Neuronal stem cell (in vitro differentiated cells): Measurements from ENCODE around the gene TCF19.
"Not testable (repeated sequence)": the region's sequence is repeated elsewhere in the genome, so short reads cannot be mapped to it uniquely, and the experiment has no call there.

ENCODE experiments used
- DNase-seq: peaks from one replicate; pipeline ENCODE4 v3.0.0-alpha.2; 2013; ENCODE audit warnings: low spot score
- H2AFZ ChIP-seq: one replicate; pipeline ENCODE4 v1.6.1; 2013; ENCODE audit warnings: mild to moderate bottlenecking, low read length, inconsistent platforms
- H2AK5ac ChIP-seq: 2 replicates; pipeline ENCODE4 v1.6.1; 2013; ENCODE audit warnings: low read depth, mild to moderate bottlenecking, inconsistent platforms, low read length, moderate library complexity, mixed read lengths
- H2BK120ac ChIP-seq: 2 replicates; pipeline ENCODE4 v1.6.1; 2013; ENCODE audit warnings: low read depth, mild to moderate bottlenecking, inconsistent platforms, low read length, moderate library complexity, mixed read lengths
- H2BK12ac ChIP-seq: one replicate; pipeline ENCODE4 v1.6.1; 2013; ENCODE audit warnings: low read length, inconsistent platforms
- H2BK15ac ChIP-seq: 2 replicates; pipeline ENCODE4 v1.6.1; 2013; ENCODE audit warnings: mild to moderate bottlenecking, low read length, inconsistent platforms, mixed read lengths
- H2BK5ac ChIP-seq: one replicate; pipeline ENCODE4 v1.6.1; 2013; ENCODE audit warnings: inconsistent platforms, mild to moderate bottlenecking, low read length, moderate library complexity
- H3K14ac ChIP-seq: one replicate; pipeline ENCODE4 v1.6.1; 2013; ENCODE audit warnings: low read length, inconsistent platforms
- H3K18ac ChIP-seq: 2 replicates; pipeline ENCODE4 v1.6.1; 2013; ENCODE audit warnings: low read length, inconsistent platforms
- H3K23ac ChIP-seq: 2 replicates; pipeline ENCODE4 v1.6.1; 2013; ENCODE audit warnings: low read depth, mild to moderate bottlenecking, mixed read lengths, low read length, inconsistent platforms; ENCODE audit not compliant: poor library complexity
- H3K27ac ChIP-seq: replicated peaks from 3 replicates; pipeline ENCODE4 v1.5.1; 2013; ENCODE audit warnings: low read length, inconsistent platforms
- H3K27me3 ChIP-seq, 3 experiments: 2 replicates each; pipeline ENCODE4 v1.6.1; 2013; ENCODE audit warnings: low read length in 3 of 3, mild to moderate bottlenecking in 2 of 3, inconsistent platforms in 1 of 3, low read depth in 1 of 3, mixed read lengths in 1 of 3, moderate library complexity in 1 of 3; ENCODE audit not compliant: control insufficient read depth in 3 of 3, insufficient read depth in 3 of 3
- H3K36me3 ChIP-seq, 2 donors: replicated peaks in 1 of 2; 2 replicates each; pipeline ENCODE4 v1.6.1; 2013; ENCODE audit warnings: low read length in 2 of 2; ENCODE audit not compliant: control insufficient read depth in 2 of 2, insufficient read depth in 2 of 2
- H3K4ac ChIP-seq: 2 replicates; pipeline ENCODE4 v1.6.1; 2013; ENCODE audit warnings: inconsistent platforms, mild to moderate bottlenecking, low read length, moderate library complexity
- H3K4me1 ChIP-seq, 2 donors: 1 replicate in 1 of 2; 2 replicates in 1 of 2; pipeline ENCODE4 v1.6.1; 2013; ENCODE audit warnings: low read length in 2 of 2, low read depth in 1 of 2; ENCODE audit not compliant: control insufficient read depth in 2 of 2, insufficient read depth in 1 of 2
- H3K4me2 ChIP-seq: one replicate; pipeline ENCODE4 v1.6.1; 2013; ENCODE audit warnings: mild to moderate bottlenecking, low read length, inconsistent platforms; ENCODE audit not compliant: insufficient read depth, poor library complexity, severe bottlenecking
- H3K4me3 ChIP-seq, 2 donors: 2 replicates each; pipeline ENCODE4 v1.5.1; 2013; ENCODE audit warnings: low read length in 2 of 2, mild to moderate bottlenecking in 2 of 2, inconsistent platforms in 1 of 2, moderate library complexity in 1 of 2
- H3K79me1 ChIP-seq: one replicate; pipeline ENCODE4 v1.6.1; 2013; ENCODE audit warnings: low read depth, mild to moderate bottlenecking, inconsistent platforms, low read length, moderate library complexity
- H3K9ac ChIP-seq: one replicate; pipeline ENCODE4 v1.6.1; 2013; ENCODE audit warnings: mild to moderate bottlenecking, low read depth, low read length, inconsistent platforms; ENCODE audit not compliant: poor library complexity
- H3K9me3 ChIP-seq, 2 donors: replicated peaks in 1 of 2; 2 replicates each; pipeline versions ENCODE3 to v1.6.1; 2013; ENCODE audit warnings: low read length in 2 of 2, mild to moderate bottlenecking in 2 of 2, inconsistent platforms in 1 of 2, low read depth in 1 of 2, mixed read lengths in 1 of 2, moderate library complexity in 1 of 2; ENCODE audit not compliant: control insufficient read depth in 2 of 2, insufficient read depth in 1 of 2
- H4K8ac ChIP-seq: one replicate; pipeline ENCODE4 v1.6.1; 2013; ENCODE audit warnings: low read depth, mild to moderate bottlenecking, inconsistent platforms, low read length, moderate library complexity
- H4K91ac ChIP-seq: one replicate; pipeline ENCODE4 v1.6.1; 2013; ENCODE audit warnings: low read length, low read depth, mild to moderate bottlenecking, inconsistent platforms; ENCODE audit not compliant: poor library complexity
- WGBS, 2 donors: extraction: QIAGEN DNeasy Blood & Tissue Kit; methylation state at CpG; one replicate each; pipeline ENCODE4 v1.1.7; 2013; ENCODE audit warnings: missing lambda C conversion rate in 2 of 2, mixed read lengths in 1 of 2; ENCODE audit not compliant: insufficient read length in 2 of 2, insufficient replicate concordance in 1 of 2; ENCODE audit errors: extremely low coverage in 2 of 2; 5-methylcytosine and 5-hydroxymethylcytosine counted together

The TCF19 gene

DNA sequence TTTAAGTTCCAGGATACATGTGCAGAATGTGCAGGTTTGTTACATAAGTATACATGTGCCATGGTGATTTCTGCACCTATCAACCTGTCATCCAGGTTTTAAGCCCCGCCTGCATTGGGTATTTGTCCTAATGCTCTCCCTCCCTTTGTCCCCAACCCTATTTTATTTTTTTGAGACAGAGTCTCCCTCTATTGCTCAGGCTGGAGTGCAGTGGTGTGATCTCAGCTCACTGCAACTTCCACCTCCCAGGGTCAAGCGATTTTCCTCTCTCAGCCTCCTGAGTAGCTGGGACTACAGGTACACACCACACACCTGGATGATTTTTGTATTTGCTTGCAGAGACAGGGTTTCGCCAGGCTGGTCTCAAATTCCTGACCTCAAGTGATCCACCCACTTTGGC lies 30.8 kb downstream of the TCF19 start:
- H4K91ac ChIP-seq, H3K79me1 ChIP-seq, H4K8ac ChIP-seq, H2BK120ac ChIP-seq, H2BK15ac ChIP-seq, H3K18ac ChIP-seq, H3K4ac ChIP-seq, H3K23ac ChIP-seq, H2BK5ac ChIP-seq, H2AK5ac ChIP-seq, H3K4me1 ChIP-seq, H2AFZ ChIP-seq, H3K36me3 ChIP-seq, DNase-seq, H2BK12ac ChIP-seq, H3K4me2 ChIP-seq, H3K9me3 ChIP-seq, H3K27ac ChIP-seq, H3K9ac ChIP-seq, H3K14ac ChIP-seq, H3K27me3 ChIP-seq, H3K4me3 ChIP-seq: not testable (repeated sequence)
- no CpG with 5 or more reads among the region's 3 CpGs for WGBS, 2 donors

DNA sequence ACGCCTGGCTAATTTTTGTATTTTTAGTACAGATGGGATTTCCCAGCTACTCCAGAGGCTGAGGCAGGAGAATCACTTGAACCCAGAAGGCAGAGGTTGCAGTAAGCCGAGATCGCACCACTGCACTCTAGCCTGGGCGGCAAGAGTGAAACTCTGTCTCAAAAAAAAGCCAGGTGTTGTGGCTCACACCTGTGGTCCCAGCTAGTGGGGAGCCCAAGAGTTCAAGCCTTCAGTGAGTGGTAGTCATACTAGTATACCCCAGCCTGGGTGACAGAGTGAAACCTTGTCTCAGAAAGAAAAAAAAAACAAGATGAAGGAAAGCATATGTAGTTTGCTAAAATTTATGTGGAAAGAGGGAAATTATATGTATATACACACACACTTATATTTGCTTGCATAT lies 32.1 kb downstream of the TCF19 start:
- no peak overlapping the region for H3K27ac ChIP-seq
- no peak overlapping the region for H2BK12ac ChIP-seq
- H2AFZ ChIP-seq, result no peak overlapping the region
- H3K18ac ChIP-seq, result no peak overlapping the region
- H3K4me2 ChIP-seq, result no peak overlapping the region
- H2BK5ac ChIP-seq, result no peak overlapping the region
- no peak overlapping the region for H3K23ac ChIP-seq
- no peak overlapping the region for H3K4ac ChIP-seq
- H2AK5ac ChIP-seq, result no peak overlapping the region
- DNase-seq, result no peak
- H3K14ac ChIP-seq, result no peak overlapping the region
- no peak overlapping the region for H2BK120ac ChIP-seq
- H3K36me3 ChIP-seq, result no peaks in the 10 kb centered on the region
- H3K79me1 ChIP-seq, result no peaks in the 10 kb centered on the region
- H3K4me1 ChIP-seq, result no peaks in the 10 kb centered on the region
- no peak overlapping the region for H3K9ac ChIP-seq
- H4K91ac ChIP-seq, result no peak overlapping the region
- H4K8ac ChIP-seq, result no peak overlapping the region
- H3K9me3 ChIP-seq, result no peaks in the 10 kb centered on the region
- H2BK15ac ChIP-seq, result no peak overlapping the region
- no CpG with 5 or more reads among the region's 4 CpGs for WGBS, 2 donors
- H3K4me3 ChIP-seq, result no peak overlapping the region
- H3K27me3 ChIP-seq, result no peaks in the 10 kb centered on the region

DNA sequence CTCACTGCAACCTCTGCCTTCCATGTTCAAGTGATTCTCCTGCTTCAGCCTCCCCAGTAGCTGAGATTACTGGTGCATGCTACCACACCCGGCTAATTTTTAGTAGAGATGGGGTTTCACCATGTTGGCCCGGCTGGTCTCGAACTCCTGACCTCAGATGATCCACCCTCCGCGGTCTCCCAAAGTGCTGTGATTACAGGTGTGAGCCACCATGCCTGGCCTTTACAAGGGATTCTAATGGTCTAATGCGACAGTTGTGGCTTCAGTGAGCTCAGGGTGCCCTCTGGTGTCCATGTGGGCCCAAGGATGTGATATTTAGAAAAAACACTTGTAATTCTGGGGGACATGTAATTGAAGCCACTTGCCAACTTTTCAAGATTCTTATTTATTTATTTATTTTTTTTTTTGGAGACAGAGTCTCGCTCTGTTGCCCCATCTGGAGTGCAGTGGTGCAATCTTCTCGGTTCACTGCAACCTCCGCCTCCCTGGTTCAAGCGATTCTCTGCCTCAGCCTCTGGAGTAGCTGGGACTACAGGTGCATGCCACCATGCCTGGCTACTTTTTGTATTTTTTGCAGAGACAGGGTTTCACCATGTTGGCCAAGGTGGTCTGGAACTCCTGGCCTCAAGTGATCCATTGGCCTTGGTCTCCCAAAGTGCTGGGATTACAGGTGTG lies 34.2 kb downstream of the TCF19 start:
- not testable (repeated sequence) for H3K36me3 ChIP-seq, H4K8ac ChIP-seq, H3K27ac ChIP-seq, H3K9me3 ChIP-seq, H3K4me3 ChIP-seq, H3K4me2 ChIP-seq, H3K79me1 ChIP-seq, H2AFZ ChIP-seq, H3K4me1 ChIP-seq, H2BK120ac ChIP-seq, H3K27me3 ChIP-seq, H3K18ac ChIP-seq, H2BK5ac ChIP-seq, H3K9ac ChIP-seq, H3K14ac ChIP-seq, H2BK15ac ChIP-seq, H4K91ac ChIP-seq, H3K23ac ChIP-seq, H3K4ac ChIP-seq, H2BK12ac ChIP-seq, H2AK5ac ChIP-seq
- no CpG with 5 or more reads among the region's 10 CpGs for WGBS, 2 donors
- peak; percentile 47 for DNase-seq

DNA sequence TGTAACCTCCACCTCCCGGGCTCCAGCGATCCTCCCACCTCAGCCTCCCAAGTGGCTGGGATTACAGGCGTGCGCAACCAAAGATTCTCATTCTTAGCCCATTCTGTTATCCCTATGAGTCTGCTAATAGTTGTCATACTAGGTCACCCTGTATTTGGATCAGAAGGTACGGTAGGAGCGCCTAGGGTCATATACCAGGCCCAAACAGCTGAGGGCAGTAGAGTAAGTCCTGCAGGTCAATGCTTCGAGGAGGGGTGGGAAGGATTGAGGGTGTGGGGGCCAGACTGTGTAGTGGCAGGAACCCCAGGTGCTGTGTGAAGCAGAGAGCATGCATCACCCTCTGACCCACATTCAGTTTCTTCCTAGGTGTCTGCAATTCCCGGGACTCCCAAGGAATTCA lies 34.8 kb downstream of the TCF19 start:
- Histone ChIP-seq H3K9ac (no peak overlapping the region), H2BK15ac (no peak overlapping the region), H4K91ac (no peak overlapping the region), H2BK12ac (no peak overlapping the region), H3K79me1 (no peaks in the 10 kb centered on the region), H3K23ac (no peak overlapping the region), H3K4me1 (no peaks in the 10 kb centered on the region), H3K27me3 (no peaks in the 10 kb centered on the region), H3K14ac (no peak overlapping the region), H3K4me3 (no peak overlapping the region), H4K8ac (no peak overlapping the region), H2AK5ac (peak overlapping the region; percentile 46), H3K18ac (no peak overlapping the region), H3K4me2 (no peak overlapping the region), H2AFZ (no peak overlapping the region), H3K36me3 (no peaks in the 10 kb centered on the region), H3K4ac (no peak overlapping the region), H2BK5ac (no peak overlapping the region), H2BK120ac (no peak overlapping the region), H3K9me3 (no peaks in the 10 kb centered on the region), H3K27ac (no peak overlapping the region)
- DNase-seq, result no peak
- no CpG with 5 or more reads among the region's 8 CpGs for WGBS, 2 donors
